ENCODE measurements around the gene PCNX1. TPM values are rescaled to one million over a fixed set of nuclear protein-coding genes. Genes with fewer than 3 reads are reported as not detected.

Gene PCNX1
- total RNA-seq, 1 experiment from 2014 or later, result 48.0 TPM

DNA sequence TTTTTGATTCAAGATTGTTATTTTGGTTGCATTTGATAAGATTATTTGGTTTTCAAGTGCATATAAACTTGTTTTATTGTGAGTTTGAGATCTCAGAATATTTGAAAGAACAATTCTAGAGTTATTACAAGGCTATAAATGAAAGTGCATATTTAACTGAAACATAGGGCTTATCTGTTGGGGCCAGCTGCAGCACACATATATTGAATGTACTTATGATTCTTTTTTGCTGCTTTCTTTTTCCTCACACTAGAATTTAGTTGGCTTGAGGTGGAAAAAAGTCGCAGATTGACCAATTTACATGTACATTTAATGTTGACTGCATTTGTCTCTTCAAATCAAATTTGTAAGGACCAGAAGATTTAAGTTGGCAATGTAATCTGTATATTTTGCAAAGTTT lies 88.0 kb downstream of the PCNX1 start:
- Mint-ChIP-seq H3K4me1 (peaks cover 5 to 6% of the 10 kb centered on the region in 2 experiments; a peak in 3 of 4 replicates), H3K9me3 (no peaks in the 10 kb centered on the region), H3K27me3 (ENCODE audit: low read depth) (no peaks in the 10 kb centered on the region), H3K27ac (no peak overlapping the region), H3K36me3 (ENCODE audit: insufficient read depth in 1 of 3, low read depth in 3 of 3) (peaks cover 0 to 3% (median 0%) of the 10 kb centered on the region in 3 experiments; a peak in 2 of 7 replicates), H3K4me3 (no peak overlapping the region)
- no peaks in the 10 kb centered on the region for H3K4me1 ChIP-seq (ENCODE audit: insufficient read depth, low read length)
- no peak overlapping the region for H4K91ac ChIP-seq (ENCODE audit: insufficient read length, low read depth, low read length)
- H2BK15ac ChIP-seq (ENCODE audit: low read depth, low read length), result no peak overlapping the region
- H2AFZ ChIP-seq (ENCODE audit: low read length), result no peak overlapping the region
- no peak overlapping the region for H2AK5ac ChIP-seq (ENCODE audit: insufficient read length, low read length)
- no peak overlapping the region for H3K27ac ChIP-seq (ENCODE audit: insufficient read length, low read depth, low read length)
- no peaks in the 10 kb centered on the region for H4K20me1 ChIP-seq (ENCODE audit: control insufficient read depth, insufficient read depth, insufficient read length)
- no peaks in the 10 kb centered on the region; the same call in 1 of the 2 replicates for H3K79me2 ChIP-seq (ENCODE audit: insufficient read depth, low read length)
- no CpG with 5 or more reads among the region's 1 CpG for WGBS (ENCODE audit: extremely low coverage, insufficient read length, low lambda C conversion rate)
- H3K9ac ChIP-seq (ENCODE audit: extremely low read depth, insufficient read length, low read length), result no peak overlapping the region
- no peak overlapping the region for H4K8ac ChIP-seq (replicated peaks; ENCODE audit: insufficient read length, low read depth, low read length)
- no peaks in the 10 kb centered on the region for H3K23me2 ChIP-seq (ENCODE audit: insufficient read length, low read depth, low read length, poor library complexity, severe bottlenecking)
- H2BK120ac ChIP-seq (ENCODE audit: low read depth, low read length, poor library complexity, severe bottlenecking), result no peak overlapping the region
- H2BK5ac ChIP-seq (ENCODE audit: insufficient read length, low read length), result no peak overlapping the region
- H3K79me1 ChIP-seq (ENCODE audit: insufficient read depth, low read depth, low read length, poor library complexity, severe bottlenecking), result no peaks in the 10 kb centered on the region
- no peak for DNase-seq
- H3K18ac ChIP-seq (ENCODE audit: insufficient read length, low read depth, low read length), result no peak overlapping the region
- H3K27me3 ChIP-seq (ENCODE audit: insufficient read depth, low read length), result no peaks in the 10 kb centered on the region
- H3K14ac ChIP-seq (ENCODE audit: insufficient read depth, low read length), result no peak overlapping the region
- H4K5ac ChIP-seq (ENCODE audit: insufficient read length, low read depth, low read length), result no peak overlapping the region
- H2BK12ac ChIP-seq (ENCODE audit: insufficient read length, low read depth, low read length), result no peak overlapping the region
- H3K4me2 ChIP-seq (ENCODE audit: insufficient read depth, insufficient read length, low read length), result no peak overlapping the region
- H3K9me3 ChIP-seq (ENCODE audit: control insufficient read depth, low read depth, low read length), result no peaks in the 10 kb centered on the region
- no peak overlapping the region for H3K4ac ChIP-seq (ENCODE audit: low read depth, low read length)
- H3K56ac ChIP-seq (ENCODE audit: insufficient read length, low read depth, low read length), result no peak overlapping the region
- no peak overlapping the region for H3T11ph ChIP-seq (ENCODE audit: low read length)
- H3K23ac ChIP-seq (ENCODE audit: insufficient read length, low read depth, low read length), result no peak overlapping the region
- TF ChIP-seq, protein P1, sequence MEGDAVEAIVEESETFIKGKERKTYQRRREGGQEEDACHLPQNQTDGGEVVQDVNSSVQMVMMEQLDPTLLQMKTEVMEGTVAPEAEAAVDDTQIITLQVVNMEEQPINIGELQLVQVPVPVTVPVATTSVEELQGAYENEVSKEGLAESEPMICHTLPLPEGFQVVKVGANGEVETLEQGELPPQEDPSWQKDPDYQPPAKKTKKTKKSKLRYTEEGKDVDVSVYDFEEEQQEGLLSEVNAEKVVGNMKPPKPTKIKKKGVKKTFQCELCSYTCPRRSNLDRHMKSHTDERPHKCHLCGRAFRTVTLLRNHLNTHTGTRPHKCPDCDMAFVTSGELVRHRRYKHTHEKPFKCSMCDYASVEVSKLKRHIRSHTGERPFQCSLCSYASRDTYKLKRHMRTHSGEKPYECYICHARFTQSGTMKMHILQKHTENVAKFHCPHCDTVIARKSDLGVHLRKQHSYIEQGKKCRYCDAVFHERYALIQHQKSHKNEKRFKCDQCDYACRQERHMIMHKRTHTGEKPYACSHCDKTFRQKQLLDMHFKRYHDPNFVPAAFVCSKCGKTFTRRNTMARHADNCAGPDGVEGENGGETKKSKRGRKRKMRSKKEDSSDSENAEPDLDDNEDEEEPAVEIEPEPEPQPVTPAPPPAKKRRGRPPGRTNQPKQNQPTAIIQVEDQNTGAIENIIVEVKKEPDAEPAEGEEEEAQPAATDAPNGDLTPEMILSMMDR (conservative IDR thresholded peaks at IDR 0.05), result no peak
- no peak overlapping the region for H2BK20ac ChIP-seq (ENCODE audit: low read depth, low read length, poor library complexity, severe bottlenecking)

Measured in H9 (cell line).